ENCODE results near the gene CTBP2. TPM values are rescaled to one million over a fixed set of nuclear protein-coding genes. Genes with fewer than 3 reads are reported as not detected.

Gene CTBP2
- total RNA-seq, 1 donor from 2014 or later: 46.9 TPM

DNA sequence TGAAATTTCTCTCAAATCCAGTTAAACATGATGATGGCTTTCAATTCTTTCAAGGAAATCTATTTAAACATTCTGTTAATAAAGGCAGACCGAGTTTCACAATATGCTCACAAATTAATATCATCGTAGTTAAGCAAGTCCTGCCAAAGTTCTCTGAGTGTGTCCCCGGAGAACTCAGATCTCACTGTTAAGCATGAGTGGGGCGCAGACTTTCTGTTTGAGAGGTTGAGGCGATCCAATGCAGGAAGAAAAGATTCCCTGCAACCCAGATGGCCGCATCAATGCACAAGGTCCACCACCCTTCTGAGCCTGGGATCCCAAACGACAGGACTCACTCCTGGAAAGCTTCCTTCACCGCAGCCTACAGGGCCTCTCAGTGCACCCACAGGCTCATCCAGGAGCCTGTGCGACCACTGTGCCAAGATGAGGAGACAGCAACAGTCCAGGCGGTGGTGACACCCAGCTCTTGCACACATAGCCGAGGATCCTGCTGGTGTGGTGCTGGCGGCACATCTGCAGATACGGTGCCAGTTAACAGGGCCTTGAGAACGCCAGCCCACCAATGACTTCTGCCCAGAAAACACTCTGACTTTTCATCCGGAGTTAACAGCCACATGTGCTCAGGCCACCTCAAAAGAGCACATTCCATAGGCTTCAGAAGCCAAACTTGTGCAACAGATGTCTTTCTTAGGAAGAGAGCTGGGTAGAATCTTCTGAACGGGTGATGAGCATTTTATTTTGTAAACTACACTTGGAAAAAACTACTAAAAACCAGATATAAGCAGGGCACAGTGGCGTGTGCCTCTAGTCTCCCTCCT lies 116.3 kb downstream of the CTBP2 start:
- ATAC-seq (peak; percentile 51), DNase-seq (ENCODE audit: low spot score) (no peak)
- intact Hi-C loops (cut with DNase I): loop anchor here (10.0 kb wide), 1 partner anchor 49 kb away; no protein-coding TSS in a partner anchor

DNA sequence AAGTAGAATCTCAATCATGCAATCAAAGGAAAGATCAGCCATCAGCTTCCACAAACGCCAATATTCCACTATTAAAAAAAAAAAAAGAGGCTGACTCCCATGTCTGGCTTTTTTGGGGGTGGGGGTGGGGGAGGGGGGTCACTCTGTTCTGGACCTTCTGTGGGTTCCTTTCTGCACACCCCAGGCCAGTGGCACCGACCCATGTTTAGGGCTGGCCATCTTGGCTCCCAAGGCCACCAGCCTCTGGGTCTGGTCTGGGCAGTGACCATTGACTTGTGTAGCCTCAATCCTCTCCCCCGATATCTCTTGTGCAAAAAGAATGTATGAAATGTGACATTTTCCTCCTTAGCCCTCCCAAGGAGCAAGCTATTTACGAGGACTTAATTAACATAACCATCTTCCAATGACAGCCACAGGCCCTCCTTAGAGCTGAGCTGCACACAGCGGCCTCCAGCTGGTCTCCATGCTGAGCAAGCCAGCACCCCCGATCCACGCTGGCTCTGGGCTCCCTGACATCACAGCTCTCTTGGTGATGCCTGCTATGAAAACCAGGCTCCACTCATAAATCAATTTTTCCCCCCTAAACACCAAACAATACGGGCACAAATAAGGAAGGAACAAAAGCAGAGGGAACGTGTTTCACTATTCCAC lies 118.4 kb downstream of the CTBP2 start:
- DNase-seq (ENCODE audit: low spot score) (no peak), ATAC-seq (no peak)
- intact Hi-C loops (cut with DNase I): loop anchor here (10.0 kb wide), 1 partner anchor 47 kb away; no protein-coding TSS in a partner anchor

DNA sequence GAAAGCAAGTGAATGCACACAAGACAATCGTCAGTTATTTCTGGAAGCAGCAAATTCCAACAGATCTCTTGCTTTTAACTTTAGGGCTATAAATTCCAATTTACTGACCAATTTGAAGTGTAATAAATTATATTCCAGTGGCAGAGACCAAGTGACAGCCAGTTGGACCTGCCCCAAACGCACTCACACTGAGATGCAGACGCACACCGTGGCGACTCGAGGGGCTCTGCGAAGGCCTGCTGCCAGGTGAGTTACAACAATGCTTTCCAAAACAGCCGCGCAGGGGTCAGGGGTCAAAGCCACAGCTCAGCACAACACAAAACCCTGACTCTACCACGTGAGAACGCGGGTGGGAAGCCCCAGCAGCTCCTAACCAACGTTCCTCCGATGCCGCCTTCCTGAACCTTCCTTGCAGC lies 121.0 kb downstream of the CTBP2 start:
- intact Hi-C loops (cut with DNase I): no loop called here
- ATAC-seq: no peak
- DNase-seq (ENCODE audit: low spot score): no peak

DNA sequence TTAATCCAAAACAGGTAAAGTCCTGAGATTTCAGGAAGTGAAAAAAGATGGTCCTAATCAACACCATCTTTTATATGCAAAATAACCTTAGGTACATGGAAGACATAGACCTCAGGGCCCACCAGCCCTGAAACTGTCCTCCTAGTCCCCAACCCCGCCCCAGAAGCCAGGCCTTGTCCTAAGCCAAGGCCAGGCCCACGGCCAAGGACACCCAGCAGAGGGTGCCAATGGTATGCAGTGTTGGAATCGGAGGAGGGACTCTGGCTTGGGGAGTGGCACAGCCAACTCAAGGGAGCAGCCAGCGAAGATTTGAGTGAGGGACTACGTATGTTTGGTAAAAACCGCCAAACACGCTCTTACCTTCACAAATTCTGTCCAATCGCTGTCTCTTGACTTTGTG lies 121.7 kb downstream of the CTBP2 start:
- ATAC-seq: peak; percentile 57
- no peak for DNase-seq (ENCODE audit: low spot score)
- intact Hi-C loops (cut with DNase I): no loop called here

DNA sequence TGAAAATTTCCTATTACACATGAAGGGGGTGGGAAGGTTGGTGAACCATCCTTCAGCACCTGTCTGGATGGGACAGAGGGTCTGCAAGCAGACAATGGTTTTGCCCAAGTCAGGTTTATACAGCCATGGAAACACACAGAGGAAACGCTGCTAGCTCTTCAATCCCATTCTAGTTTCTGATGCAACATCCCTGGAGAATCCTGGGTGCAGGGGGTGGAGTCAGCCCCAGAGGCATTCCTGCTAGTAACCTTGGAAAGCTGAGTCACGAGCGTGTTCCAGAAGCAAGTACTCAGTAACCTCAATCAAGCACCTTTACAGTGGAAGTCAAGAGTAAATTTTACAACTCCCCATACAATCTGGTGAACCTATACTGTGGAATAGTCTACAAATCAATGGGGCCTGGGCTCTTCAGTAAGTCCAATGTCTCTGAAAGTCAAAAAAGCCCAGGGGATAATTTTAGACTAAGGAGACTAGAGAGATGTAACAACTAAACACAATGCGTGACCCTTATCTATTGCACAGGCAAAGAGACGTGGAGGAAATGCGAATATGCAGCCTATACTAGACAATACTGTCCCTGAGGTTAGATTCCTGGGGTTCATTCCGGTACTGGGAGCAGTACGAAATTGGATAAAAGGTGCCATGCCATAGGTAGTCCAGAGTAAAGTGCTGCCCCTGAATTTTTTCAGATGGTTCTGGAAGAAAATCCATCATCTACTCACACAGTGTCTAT lies 123.1 kb downstream of the CTBP2 start:
- peak; percentile 5 for ATAC-seq
- intact Hi-C loops (cut with DNase I): no loop called here
- no peak for DNase-seq (ENCODE audit: low spot score)

DNA sequence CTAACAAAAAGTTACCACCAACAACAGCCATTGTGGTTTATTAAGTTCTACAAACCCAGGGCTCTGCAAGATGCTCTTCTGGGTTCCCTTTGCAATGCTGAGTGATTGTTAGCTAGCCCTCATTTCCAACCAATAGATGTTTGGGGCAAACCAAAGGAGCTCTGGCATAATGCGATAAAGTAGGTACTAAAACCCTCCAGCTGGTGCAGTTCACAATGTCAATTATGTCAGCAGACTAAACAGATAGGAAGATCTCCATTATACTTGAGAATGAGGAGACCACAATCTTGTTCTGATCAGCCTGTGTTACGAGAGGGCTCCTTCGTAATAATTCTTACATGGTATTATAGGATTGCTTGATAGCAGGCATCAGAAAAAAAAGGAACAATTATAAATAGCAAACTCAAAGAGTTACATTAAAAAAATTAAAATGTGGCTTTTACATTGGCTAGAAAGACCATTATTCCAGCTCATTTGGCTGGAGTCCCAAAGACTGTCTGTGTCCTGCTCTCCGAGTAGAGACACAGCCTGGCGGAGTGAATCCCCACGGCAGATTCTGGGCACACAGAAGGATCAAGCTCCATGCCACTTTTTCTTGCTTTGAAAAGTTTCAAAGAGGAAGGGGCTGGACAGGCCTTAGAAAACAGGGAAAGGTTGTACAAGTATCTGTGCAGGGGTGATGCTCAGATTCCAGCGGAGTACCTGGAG lies 124.6 kb downstream of the CTBP2 start:
- intact Hi-C loops (cut with DNase I): no loop called here
- ATAC-seq: no peak
- no peak for DNase-seq (ENCODE audit: low spot score)

DNA sequence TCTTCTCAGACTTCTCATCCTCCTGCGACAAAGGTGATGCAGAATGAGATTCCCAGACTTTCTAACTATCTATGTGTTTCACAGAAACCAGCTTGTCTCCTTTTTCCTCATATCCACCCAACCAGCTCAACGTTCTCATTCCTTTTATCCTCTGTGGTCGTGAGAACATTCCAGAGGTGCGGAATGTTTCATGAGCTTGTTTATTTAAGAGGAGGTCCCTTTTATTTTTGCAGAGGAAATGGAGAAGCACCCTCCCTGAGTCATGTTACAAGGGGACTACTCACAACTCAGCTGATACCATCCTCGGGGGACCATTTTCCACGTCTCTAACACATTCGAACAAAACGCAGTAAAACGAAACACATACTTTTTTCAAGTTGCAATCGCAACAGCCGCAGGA lies 125.2 kb downstream of the CTBP2 start:
- ATAC-seq: peak; percentile 23
- DNase-seq (ENCODE audit: low spot score): no peak
- intact Hi-C loops (cut with DNase I): no loop called here

DNA sequence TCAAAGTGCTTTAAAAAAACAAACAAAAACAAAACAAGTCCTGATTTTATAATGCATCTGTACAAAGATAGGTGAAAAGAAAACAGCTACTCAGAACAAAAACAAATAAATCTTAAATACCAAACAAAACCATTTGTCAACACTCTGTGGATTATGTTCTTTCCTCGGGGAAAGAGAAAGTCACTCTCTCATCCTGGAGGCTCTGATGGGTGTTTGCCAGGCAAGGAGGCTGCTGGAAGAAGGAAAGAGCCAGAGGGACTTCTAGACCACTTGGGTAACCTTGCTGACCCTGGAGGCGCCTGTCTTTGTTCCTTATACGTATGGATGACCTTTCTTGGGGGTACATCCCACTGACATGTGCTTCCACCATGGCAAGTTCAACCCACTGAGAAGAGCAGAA lies 125.7 kb downstream of the CTBP2 start:
- no peak for ATAC-seq
- no peak for DNase-seq (ENCODE audit: low spot score)
- intact Hi-C loops (cut with DNase I): no loop called here

DNA sequence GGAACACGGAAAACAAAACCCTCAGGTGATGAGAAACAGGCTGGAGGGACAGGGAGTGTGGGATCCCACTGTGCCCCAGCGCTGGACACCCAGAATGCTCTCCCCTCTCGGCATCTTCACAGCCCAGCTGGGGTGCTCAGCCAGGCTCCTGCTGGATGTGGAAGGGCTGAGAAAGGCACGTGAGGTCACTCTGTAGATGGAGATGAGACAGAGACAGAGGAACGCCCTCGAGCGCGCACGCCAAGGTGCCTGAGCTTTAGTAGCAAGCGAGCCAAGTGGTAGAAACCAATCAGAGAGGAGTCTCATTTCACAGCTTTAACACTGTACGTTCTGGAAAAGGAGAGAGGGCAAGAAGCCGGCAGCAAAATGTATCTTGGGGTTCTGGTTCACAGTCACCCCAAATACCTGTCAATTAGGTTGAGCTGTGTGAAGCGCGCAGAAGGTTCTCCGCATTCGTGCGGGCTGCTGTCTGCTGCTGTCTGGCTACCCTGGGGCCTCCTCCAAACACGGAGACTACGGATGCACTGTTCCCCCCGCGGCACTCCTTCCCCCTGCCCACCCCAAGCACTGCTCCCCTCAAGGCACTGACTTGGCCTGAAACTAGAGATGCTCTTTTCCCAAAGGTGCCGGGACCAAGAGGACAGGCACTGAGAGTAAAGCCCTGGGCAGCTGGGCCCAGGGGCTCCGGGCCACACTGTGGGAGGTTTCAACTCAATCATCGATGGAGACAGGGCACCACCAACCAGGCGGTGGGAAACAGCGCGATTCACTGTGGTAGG lies 127.0 kb downstream of the CTBP2 start:
- no peak for DNase-seq (ENCODE audit: low spot score)
- ATAC-seq: no peak
- intact Hi-C loops (cut with DNase I): no loop called here

DNA sequence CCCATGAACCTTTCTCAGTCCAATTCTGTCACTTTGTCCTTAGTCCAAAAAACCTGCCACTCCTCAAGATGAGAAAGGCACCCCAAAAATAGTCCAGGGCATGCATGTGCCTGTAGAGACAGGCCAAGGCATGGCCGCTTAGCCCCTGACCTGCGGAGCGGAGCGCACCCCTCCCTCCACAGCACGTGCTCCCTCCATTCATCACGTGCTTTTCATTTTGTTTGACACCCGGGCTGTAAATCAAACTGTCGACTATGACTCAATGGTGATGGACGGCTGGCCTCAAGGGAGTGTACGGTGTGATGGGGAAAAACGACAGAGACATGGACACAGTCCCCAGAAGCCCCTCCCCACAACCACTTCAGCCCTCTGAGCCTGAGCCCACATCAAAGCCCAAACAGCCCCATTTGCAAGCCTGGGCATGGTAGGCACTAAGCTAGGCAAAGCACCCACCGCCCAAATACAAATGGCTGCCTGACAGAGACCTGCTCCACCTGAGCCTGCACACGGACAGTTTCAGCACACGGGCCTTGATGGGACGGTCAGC lies 127.8 kb downstream of the CTBP2 start:
- DNase-seq (ENCODE audit: low spot score) (no peak), ATAC-seq (no peak)
- intact Hi-C loops (cut with DNase I): no loop called here

DNA sequence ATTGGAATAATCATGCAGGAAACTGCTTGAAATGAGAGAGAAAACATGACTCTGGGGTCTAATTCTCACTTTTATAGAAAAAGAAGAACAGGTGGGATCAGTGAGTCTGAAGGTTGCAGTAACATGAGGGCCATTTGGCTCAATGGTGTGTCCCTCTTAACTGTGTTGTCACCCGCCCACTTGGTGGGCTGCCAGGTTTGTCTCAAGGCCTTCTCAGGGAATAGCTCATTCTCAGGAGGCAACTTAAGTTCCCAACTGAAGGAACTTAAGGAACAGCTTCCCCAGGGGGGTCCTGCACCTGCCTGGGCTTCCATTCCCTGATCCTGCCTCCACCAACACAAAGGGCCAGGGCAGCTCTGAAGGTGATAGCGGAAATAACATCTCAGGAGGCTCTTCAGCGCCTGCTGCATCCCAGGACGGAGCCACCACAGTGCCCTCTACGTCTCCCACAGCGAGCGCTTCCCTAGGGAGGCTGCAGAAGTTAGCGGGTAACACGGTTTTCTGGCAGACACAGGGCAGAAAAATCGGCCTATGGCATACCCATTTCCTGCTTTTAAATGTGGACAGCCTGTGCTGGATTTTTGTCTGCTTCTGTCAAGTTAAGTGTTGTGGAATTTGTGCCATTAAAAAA lies 129.7 kb downstream of the CTBP2 start:
- ATAC-seq (no peak), DNase-seq (ENCODE audit: low spot score) (no peak)
- intact Hi-C loops (cut with DNase I): no loop called here

DNA sequence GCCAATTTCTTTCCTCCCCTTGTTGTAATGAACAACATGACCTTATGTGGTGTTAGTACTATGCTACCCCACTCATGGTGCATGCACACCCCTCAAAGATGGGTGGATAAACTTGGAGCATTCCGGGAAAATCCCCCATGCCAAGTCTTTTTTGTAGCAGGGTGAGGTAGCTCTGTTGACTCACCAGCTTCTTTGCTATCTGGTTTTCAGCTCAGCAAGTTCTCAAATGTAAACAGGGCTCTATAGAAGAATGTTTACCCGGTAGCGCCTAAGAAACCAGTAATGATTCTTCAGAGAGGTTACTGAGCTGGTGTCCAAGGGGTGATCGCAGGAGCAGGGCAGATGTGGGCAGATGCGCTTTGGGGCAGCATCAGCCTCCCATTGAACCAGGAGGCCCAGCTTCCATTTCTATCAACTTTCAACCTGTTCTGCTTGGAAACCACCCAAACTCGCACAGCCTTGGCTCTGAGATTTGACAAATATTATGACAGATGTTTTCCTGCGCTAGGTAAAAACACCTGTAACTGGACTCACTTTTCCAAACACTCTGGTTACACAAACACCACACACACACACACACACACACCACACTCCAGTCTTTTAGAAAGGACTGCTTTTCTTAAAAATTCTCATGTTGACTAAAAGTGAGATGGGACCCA lies 130.7 kb downstream of the CTBP2 start:
- no peak for DNase-seq (ENCODE audit: low spot score)
- intact Hi-C loops (cut with DNase I): no loop called here

DNA sequence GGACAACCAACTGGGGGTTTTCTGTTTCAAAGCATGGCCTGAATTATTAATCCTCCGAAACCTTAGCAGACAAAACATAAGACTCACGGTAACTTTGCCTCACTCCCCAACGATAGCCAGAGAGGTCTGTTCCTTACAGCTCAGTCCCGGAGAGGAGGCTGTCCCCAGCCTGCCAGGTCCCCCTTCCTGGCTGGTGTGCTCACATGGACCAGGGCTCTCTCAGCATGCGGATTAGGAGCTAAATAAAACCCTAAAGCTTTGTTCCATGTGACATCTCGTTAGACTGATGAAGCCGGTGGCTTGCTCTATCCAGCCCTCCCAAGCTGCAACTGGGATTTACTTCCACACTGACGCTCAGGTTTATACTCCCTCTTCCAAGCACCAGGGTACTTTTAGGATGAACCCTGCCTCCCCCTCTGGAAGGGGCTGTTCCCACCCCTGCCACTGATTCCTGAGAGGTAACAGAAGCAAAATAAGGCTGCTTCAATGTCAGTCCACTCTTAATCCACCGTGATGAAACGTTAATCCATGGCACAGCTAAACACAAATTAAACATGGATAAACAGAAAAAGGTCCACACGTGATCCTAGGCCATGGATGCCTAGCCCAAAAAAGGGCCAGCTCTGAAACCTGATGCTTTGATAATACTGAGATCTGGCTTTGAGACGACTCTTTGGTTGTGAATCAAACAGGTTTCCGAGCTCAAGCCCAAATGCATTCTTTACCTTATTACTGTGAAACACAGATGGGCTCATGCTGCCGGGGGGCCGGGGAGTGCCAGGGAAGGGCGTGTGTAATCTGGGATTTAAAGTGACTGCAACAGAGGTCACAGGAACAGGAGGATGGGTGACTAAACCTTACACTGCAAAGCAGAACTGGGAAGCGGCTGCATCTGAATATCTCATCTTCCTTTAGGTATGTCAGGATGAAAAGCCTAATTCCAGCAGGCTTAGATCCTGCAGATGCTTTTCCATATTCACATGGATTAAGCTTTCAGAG lies 132.2 kb downstream of the CTBP2 start:
- ATAC-seq (no peak), DNase-seq (ENCODE audit: low spot score) (no peak)
- intact Hi-C loops (cut with DNase I): no loop called here

More for the DNA sequence above, 130.7 kb downstream of the CTBP2 start:
- ATAC-seq: no peak

DNA sequence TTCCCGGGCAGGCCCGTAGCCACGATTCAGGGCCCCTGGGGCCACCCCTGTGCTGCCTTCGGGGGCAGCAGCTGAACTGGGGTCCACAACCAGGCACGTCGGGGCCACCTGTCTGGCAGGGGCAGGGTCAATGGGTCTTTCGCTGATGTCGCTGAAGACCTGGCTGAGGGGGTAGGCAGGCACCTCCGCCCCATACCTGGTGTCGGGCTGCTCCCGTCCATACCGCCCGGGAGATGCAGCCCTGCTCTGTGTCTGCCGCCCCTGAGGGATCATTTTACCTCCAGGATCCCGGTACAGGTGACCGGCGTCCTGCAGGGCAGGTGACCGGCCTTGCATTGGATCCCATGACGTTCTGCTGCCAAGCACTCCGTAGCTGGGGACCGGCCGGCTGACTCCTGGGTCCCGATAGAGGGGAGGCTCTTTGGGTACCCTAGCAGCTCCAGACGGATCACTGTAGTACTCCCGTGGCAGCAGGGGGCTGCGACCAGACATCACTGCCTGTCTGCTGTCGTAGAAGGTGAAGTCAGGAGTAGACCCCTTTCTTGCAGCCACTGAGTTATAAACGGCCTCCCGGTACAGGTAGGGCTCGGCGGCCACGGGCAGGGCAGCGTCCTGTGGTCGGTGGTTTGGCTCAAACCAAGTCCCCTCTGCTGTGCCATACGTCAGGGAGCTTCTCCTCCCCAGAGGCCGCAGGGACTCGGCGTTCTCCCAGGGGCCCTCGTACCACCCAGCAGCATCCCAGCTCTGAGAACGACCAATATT lies 133.2 kb downstream of the CTBP2 start:
- no peak for ATAC-seq
- DNase-seq (ENCODE audit: low spot score): no peak
- intact Hi-C loops (cut with DNase I): no loop called here

All from sciatic nerve (tissue), 2 donors.